Ascending aorta (tissue), 2 donors: ENCODE measurements around the gene VSTM2B. TPM values are rescaled to one million over a fixed set of nuclear protein-coding genes. Genes with fewer than 3 reads are reported as not detected.

Experiments
- DNase-seq, 2 donors: peaks; one replicate each; pipeline ENCODE4 v3.0.0-alpha.2; 2019; ENCODE audit warnings: low spot score in 2 of 2
- H3K27ac ChIP-seq, 2 donors: fragments of 200-600 bp; sonication (generic); one replicate each; pipeline ENCODE4 v1.5.1; 2016 to 2017; ENCODE audit warnings: mild to moderate bottlenecking in 1 of 2
- H3K27me3 ChIP-seq: fragments of 200-600 bp; sonication (generic); one replicate; pipeline ENCODE4 v1.5.1; 2017
- H3K36me3 ChIP-seq, 2 donors: fragments of 200-600 bp; sonication (generic); one replicate each; pipeline ENCODE4 v1.5.1; 2016
- H3K4me1 ChIP-seq, 2 donors: fragments of 200-600 bp; sonication (generic); one replicate each; pipeline ENCODE4 v1.5.1; 2016 to 2017; ENCODE audit warnings: mild to moderate bottlenecking in 1 of 2
- H3K4me3 ChIP-seq, 2 donors: fragments of 200-600 bp; sonication (generic); one replicate each; pipeline ENCODE4 v1.5.1; 2016 to 2017; ENCODE audit warnings: mild to moderate bottlenecking in 1 of 2
- H3K9me3 ChIP-seq, 2 donors: fragments of 200-600 bp; sonication (generic); one replicate each; pipeline ENCODE4 v1.5.1; 2016
- intact Hi-C: fragments of 100-400 bp; cut with DNase I; formaldehyde crosslinking; loops from one replicate; pipeline ENCODE4 v1.15.1; 2023
- total RNA-seq: library from RNA; depleted of rRNA; stranded (reverse); fragments of >200 nt; gene quantifications from one replicate; pipeline ENCODE4 v1.1.0, GENCODE V29; 2016
- TF ChIP-seq, protein P1 (sequence below), 3 experiments: fragments of 200-600 bp in 2 of 3; fragments of 450-650 bp in 1 of 3; sonication (generic) in 2 of 3; IDR thresholded peaks; one replicate each; pipeline ENCODE4 v1.5.1; 2016 to 2019; ENCODE audit warnings: antibody characterized with exemption in 3 of 3, mild to moderate bottlenecking in 1 of 3, moderate library complexity in 1 of 3

The VSTM2B gene
- total RNA-seq, 1 donor from 2014 or later: not detected

GRCh38 chr19:29610574-29611271 is 84.9 kb downstream of the VSTM2B start:
- no peaks in the 10 kb centered on the region for H3K9me3 ChIP-seq
- no peaks in the 10 kb centered on the region for H3K27me3 ChIP-seq
- H3K36me3 ChIP-seq: peaks cover 42 to 62% of the 10 kb centered on the region in 2 donors
- H3K4me1 ChIP-seq: peaks cover 0 to 3% of the 10 kb centered on the region in 2 donors
- H3K27ac ChIP-seq: no peak overlapping the region
- no peak overlapping the region for H3K4me3 ChIP-seq
- TF ChIP-seq, protein P1, sequence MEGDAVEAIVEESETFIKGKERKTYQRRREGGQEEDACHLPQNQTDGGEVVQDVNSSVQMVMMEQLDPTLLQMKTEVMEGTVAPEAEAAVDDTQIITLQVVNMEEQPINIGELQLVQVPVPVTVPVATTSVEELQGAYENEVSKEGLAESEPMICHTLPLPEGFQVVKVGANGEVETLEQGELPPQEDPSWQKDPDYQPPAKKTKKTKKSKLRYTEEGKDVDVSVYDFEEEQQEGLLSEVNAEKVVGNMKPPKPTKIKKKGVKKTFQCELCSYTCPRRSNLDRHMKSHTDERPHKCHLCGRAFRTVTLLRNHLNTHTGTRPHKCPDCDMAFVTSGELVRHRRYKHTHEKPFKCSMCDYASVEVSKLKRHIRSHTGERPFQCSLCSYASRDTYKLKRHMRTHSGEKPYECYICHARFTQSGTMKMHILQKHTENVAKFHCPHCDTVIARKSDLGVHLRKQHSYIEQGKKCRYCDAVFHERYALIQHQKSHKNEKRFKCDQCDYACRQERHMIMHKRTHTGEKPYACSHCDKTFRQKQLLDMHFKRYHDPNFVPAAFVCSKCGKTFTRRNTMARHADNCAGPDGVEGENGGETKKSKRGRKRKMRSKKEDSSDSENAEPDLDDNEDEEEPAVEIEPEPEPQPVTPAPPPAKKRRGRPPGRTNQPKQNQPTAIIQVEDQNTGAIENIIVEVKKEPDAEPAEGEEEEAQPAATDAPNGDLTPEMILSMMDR (IDR thresholded peaks at IDR 0.05): peak; percentile 78 to 86 (median 83)
- peak in 1 of 2 donors; percentile 89 for DNase-seq
- intact Hi-C loops: loop anchor here (1.0 to 10.0 kb wide), 3 partner anchors 84 to 264 kb away; no protein-coding TSS in a partner anchor

DNA sequence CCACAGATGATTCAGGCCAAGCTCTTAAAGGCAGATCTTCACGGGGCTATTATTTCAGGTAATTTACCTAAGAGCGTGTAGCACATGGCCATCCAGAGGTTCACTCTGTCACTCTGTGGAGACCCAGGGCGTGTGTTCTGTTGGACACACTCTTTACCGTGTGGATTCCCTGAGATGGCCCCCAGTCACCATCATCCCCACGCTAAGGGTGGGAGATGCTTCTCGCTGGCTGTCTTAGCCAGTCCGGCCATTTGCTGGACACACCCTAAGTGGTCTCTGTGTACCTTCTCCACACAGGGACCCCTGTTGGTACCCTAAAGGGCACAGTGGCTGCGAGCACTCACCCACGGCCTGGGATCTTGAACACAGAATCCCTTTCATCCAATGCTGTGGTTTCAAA is 86.3 kb downstream of the VSTM2B start:
- TF ChIP-seq, protein P1 (IDR thresholded peaks at IDR 0.05): no peak
- Histone ChIP-seq H3K4me1 (no peaks in the 10 kb centered on the region), H3K36me3 (peaks cover 48 to 76% of the 10 kb centered on the region in 2 donors), H3K27me3 (no peaks in the 10 kb centered on the region), H3K4me3 (no peak overlapping the region), H3K9me3 (no peaks in the 10 kb centered on the region), H3K27ac (no peak overlapping the region)
- intact Hi-C loops: loop anchor here (10.0 kb wide), 1 partner anchor 263 kb away; no protein-coding TSS in a partner anchor
- no peak for DNase-seq

- Histone ChIP-seq H3K9me3 (no peaks in the 10 kb centered on the region), H3K27ac (no peak overlapping the region), H3K27me3 (no peaks in the 10 kb centered on the region), H3K4me1 (no peaks in the 10 kb centered on the region), H3K36me3 (peaks cover 48 to 76% of the 10 kb centered on the region in 2 donors), H3K4me3 (no peak overlapping the region)
- no peak for DNase-seq
- intact Hi-C loops: loop anchor here (10.0 kb wide), 1 partner anchor 262 kb away; no protein-coding TSS in a partner anchor
- TF ChIP-seq, protein P1 (IDR thresholded peaks at IDR 0.05): no peak
Measured at GRCh38 chr19:29612801-29613595, 87.2 kb downstream of the VSTM2B start.

DNA sequence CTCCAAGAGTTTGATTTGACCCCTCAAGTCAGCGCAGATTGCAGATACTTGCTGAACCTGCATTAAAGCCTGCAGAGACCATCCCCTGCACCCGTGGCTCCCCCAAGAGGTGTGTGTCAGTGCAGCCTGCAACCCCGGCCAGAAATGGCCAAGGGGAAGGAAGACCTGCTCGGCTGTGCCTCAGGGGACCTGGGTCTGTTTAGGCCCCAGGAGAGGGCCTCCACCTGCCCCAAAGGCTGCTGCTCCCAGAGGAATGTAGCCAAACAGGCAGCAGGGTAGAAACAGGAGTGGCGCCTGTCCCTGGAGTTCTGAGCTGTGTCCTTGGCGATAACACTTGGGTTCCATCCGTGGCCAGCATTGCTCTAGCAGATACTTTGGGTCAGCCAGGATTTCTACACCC is 88.3 kb downstream of the VSTM2B start:
- H3K27ac ChIP-seq: no peak overlapping the region
- no peaks in the 10 kb centered on the region for H3K27me3 ChIP-seq
- DNase-seq: no peak
- TF ChIP-seq, protein P1 (IDR thresholded peaks at IDR 0.05): no peak
- H3K4me1 ChIP-seq: no peaks in the 10 kb centered on the region
- intact Hi-C loops: loop anchor here (10.0 kb wide), 1 partner anchor 261 kb away; no protein-coding TSS in a partner anchor
- no peak overlapping the region for H3K4me3 ChIP-seq
- H3K9me3 ChIP-seq: no peaks in the 10 kb centered on the region
- peaks cover 48 to 72% of the 10 kb centered on the region in 2 donors for H3K36me3 ChIP-seq

Other genes starting within 250 kb of the VSTM2B start
- gene POP4, start 80.3 kb downstream of the VSTM2B start, total RNA-seq: 26.8 TPM
- gene PLEKHF1, start 139.5 kb downstream of the VSTM2B start, total RNA-seq: 68.3 TPM
- gene C19orf12, start 189.3 kb downstream of the VSTM2B start, total RNA-seq: 37.8 TPM